Fibroblast of lung (primary cell): ENCODE measurements around the gene GARIN5B. TPM values are rescaled to one million over a fixed set of nuclear protein-coding genes. Genes with fewer than 3 reads are reported as not detected.

Source experiments
- DNase-seq, 2 donors: peaks; one replicate each; pipeline versions ENCODE4 v3.0.0 to v3.0.0-alpha.2; 2010; ENCODE audit warnings: low read depth in 2 of 2
- H2AFZ ChIP-seq: 2 replicates; pipeline ENCODE4 v1.5.1; 2012; ENCODE audit warnings: low read length, control low read depth, inconsistent platforms
- H3K27ac ChIP-seq: 2 replicates; pipeline ENCODE4 v1.5.1; 2011; ENCODE audit warnings: low read length, control low read depth; ENCODE audit not compliant: insufficient read depth
- H3K27me3 ChIP-seq: 2 replicates; pipeline ENCODE4 v1.5.1; 2011; ENCODE audit warnings: mild to moderate bottlenecking, low read length; ENCODE audit not compliant: control insufficient read depth, insufficient read depth
- H3K36me3 ChIP-seq: 2 replicates; pipeline ENCODE4 v1.5.1; 2011; ENCODE audit warnings: low read length; ENCODE audit not compliant: control insufficient read depth, insufficient read depth
- H3K4me1 ChIP-seq: 2 replicates; pipeline ENCODE4 v1.5.1; 2011; ENCODE audit warnings: low read length; ENCODE audit not compliant: control insufficient read depth, insufficient read depth; ENCODE audit errors: extremely low read depth
- H3K4me2 ChIP-seq: 2 replicates; pipeline ENCODE4 v1.5.1; 2011; ENCODE audit warnings: low read length, control low read depth; ENCODE audit not compliant: insufficient read depth; ENCODE audit errors: extremely low read depth
- H3K4me3 ChIP-seq, 4 experiments: fragments of 200-600 bp in 1 of 4; sonication (generic) in 1 of 4; replicated peaks in 1 of 4; 2 replicates each; pipeline ENCODE4 v1.5.1; 2011 to 2016; ENCODE audit warnings: low read length in 4 of 4, low read depth in 3 of 4, mild to moderate bottlenecking in 3 of 4, control low read depth in 2 of 4, inconsistent platforms in 1 of 4, mixed read lengths in 1 of 4; ENCODE audit not compliant: insufficient read depth in 1 of 4; ENCODE audit errors: control extremely low read depth in 1 of 4
- H3K79me2 ChIP-seq: 2 replicates; pipeline ENCODE4 v1.5.1; 2012; ENCODE audit warnings: mild to moderate bottlenecking, low read length, inconsistent platforms; ENCODE audit not compliant: control insufficient read depth, insufficient read depth
- H3K9ac ChIP-seq: 2 replicates; pipeline ENCODE4 v1.5.1; 2011; ENCODE audit warnings: mild to moderate bottlenecking, low read length, control low read depth; ENCODE audit not compliant: insufficient read depth
- H3K9me3 ChIP-seq: 2 replicates; pipeline ENCODE4 v1.5.1; 2012; ENCODE audit warnings: low read depth, low read length; ENCODE audit not compliant: control insufficient read depth, insufficient read depth
- H4K20me1 ChIP-seq: 2 replicates; pipeline ENCODE4 v1.5.1; 2011; ENCODE audit warnings: low read length; ENCODE audit not compliant: control insufficient read depth, insufficient read depth; ENCODE audit errors: extremely low read depth
- CTCF ChIP-seq, 2 donors: IDR thresholded peaks in 1 of 2; conservative IDR thresholded peaks in 1 of 2; 1 replicate in 1 of 2; 2 replicates in 1 of 2; pipeline ENCODE4 v1.5.1; 2011 to 2012; ENCODE audit warnings: low read length in 2 of 2, control low read depth in 1 of 2, inconsistent platforms in 1 of 2, low read depth in 1 of 2, mild to moderate bottlenecking in 1 of 2
- EZH2 ChIP-seq: IDR thresholded peaks from 2 replicates; pipeline ENCODE4 v1.5.1; 2012; ENCODE audit warnings: low read length, control low read depth, mild to moderate bottlenecking; ENCODE audit errors: missing control alignments
- polyA plus RNA-seq, 2 donors: library from polyadenylated mRNA; depleted of rRNA in 1 of 2; stranded (reverse) in 1 of 2; unstranded in 1 of 2; fragments of >200 nt; gene quantifications; 2 replicates each; pipeline ENCODE4 v1.2.1, GENCODE V29; 2011 to 2012; ENCODE audit warnings: missing spikeins in 1 of 2
- total RNA-seq: library from RNA; depleted of rRNA; stranded (reverse); fragments of >200 nt; gene quantifications from 2 replicates; pipeline ENCODE4 v1.2.1, GENCODE V29; 2014

GARIN5B gene
- total and polyA plus RNA-seq, 2 donors (not counting 1 experiment from before 2014, with no cell fraction given), result not detected

GRCh38 chr19:55365964-55366363, 2.9 kb upstream of the GARIN5B start:
- no peak overlapping the region for H2AFZ ChIP-seq
- TF ChIP-seq EZH2 (no peak), CTCF (conservative IDR thresholded peaks at IDR 0.05 in 1 of 2, IDR thresholded peaks at IDR 0.05 in 1 of 2; ENCODE audit: low read depth in 1 of 2, low read length in 2 of 2) (no peak)
- H3K36me3 ChIP-seq, result no peaks in the 10 kb centered on the region
- H4K20me1 ChIP-seq, result no peaks in the 10 kb centered on the region
- H3K27ac ChIP-seq, result no peak overlapping the region
- H3K4me2 ChIP-seq, result no peak overlapping the region
- H3K4me1 ChIP-seq, result peaks cover 4% of the 10 kb centered on the region
- H3K79me2 ChIP-seq, result no peaks in the 10 kb centered on the region
- H3K9ac ChIP-seq, result no peak overlapping the region
- no peaks in the 10 kb centered on the region for H3K9me3 ChIP-seq
- no peaks in the 10 kb centered on the region for H3K27me3 ChIP-seq
- H3K4me3 ChIP-seq, result no peak overlapping the region
- DNase-seq, result no peak

- Histone ChIP-seq H3K9ac (no peak overlapping the region), H2AFZ (no peak overlapping the region), H4K20me1 (no peaks in the 10 kb centered on the region), H3K36me3 (no peaks in the 10 kb centered on the region), H3K4me1 (no peaks in the 10 kb centered on the region), H3K4me3 (no peak overlapping the region), H3K79me2 (no peaks in the 10 kb centered on the region), H3K27ac (no peak overlapping the region), H3K4me2 (no peak overlapping the region), H3K27me3 (no peaks in the 10 kb centered on the region), H3K9me3 (no peaks in the 10 kb centered on the region)
- DNase-seq, result no peak
- no peak for TF ChIP-seq CTCF (conservative IDR thresholded peaks at IDR 0.05 in 1 of 2, IDR thresholded peaks at IDR 0.05 in 1 of 2; ENCODE audit: low read depth in 1 of 2, low read length in 2 of 2)
- no peak for TF ChIP-seq EZH2
Observed at GRCh38 chr19:55365245-55365644, 2.2 kb upstream of the GARIN5B start.

GRCh38 chr19:55362174-55362989, 678 bp downstream of the GARIN5B start:
- Histone ChIP-seq H3K9me3 (no peaks in the 10 kb centered on the region), H3K4me3 (no peak overlapping the region), H3K27ac (no peak overlapping the region), H3K27me3 (no peaks in the 10 kb centered on the region), H3K36me3 (no peaks in the 10 kb centered on the region), H4K20me1 (no peaks in the 10 kb centered on the region), H3K9ac (no peak overlapping the region), H3K4me2 (no peak overlapping the region), H2AFZ (no peak overlapping the region), H3K4me1 (no peaks in the 10 kb centered on the region), H3K79me2 (no peaks in the 10 kb centered on the region)
- TF ChIP-seq CTCF (conservative IDR thresholded peaks at IDR 0.05 in 1 of 2, IDR thresholded peaks at IDR 0.05 in 1 of 2; ENCODE audit: low read depth in 1 of 2, low read length in 2 of 2) (no peak), EZH2 (no peak)
- no peak for DNase-seq
